ENCODE measurements around the gene SLC29A2.
"Not testable (repeated sequence)": the region's sequence is repeated elsewhere in the genome, so short reads cannot be mapped to it uniquely, and the experiment has no call there.

Gene SLC29A2

GRCh38 chr11:66388780-66389386 lies 17.3 kb upstream of the SLC29A2 start:
- no peak overlapping the region for H3K4me3 ChIP-seq (ENCODE audit: low read depth, low read length)
- DNase-seq (ENCODE audit: low read depth) = peak; percentile 87
- TF ChIP-seq POLR2A (IDR thresholded peaks at IDR 0.05; ENCODE audit: extremely low read depth, insufficient read length) = no peak
- peak; percentile 98 for TF ChIP-seq CTCF (IDR thresholded peaks at IDR 0.05; ENCODE audit: low read depth, low read length)
- TF ChIP-seq MAX (IDR thresholded peaks at IDR 0.05; ENCODE audit: low read depth, low read length) = peak; percentile 37; the same call in 1 of the 2 replicates
- TF ChIP-seq MYC (IDR thresholded peaks at IDR 0.05; ENCODE audit: low read depth, low read length) = no peak

GRCh38 chr11:66386171-66387069 lies 14.9 kb upstream of the SLC29A2 start:
- H3K4me3 ChIP-seq (ENCODE audit: low read depth, low read length) = no peak overlapping the region
- TF ChIP-seq CTCF (IDR thresholded peaks at IDR 0.05; ENCODE audit: low read depth, low read length) = peak; percentile 96
- 0 out of 2 replicates have a peak, but pooled peaks have one; percentile 10 for TF ChIP-seq MYC (IDR thresholded peaks at IDR 0.05; ENCODE audit: low read depth, low read length)
- TF ChIP-seq POLR2A (IDR thresholded peaks at IDR 0.05; ENCODE audit: extremely low read depth, insufficient read length) = no peak
- no peak; the same call in 1 of the 2 replicates for TF ChIP-seq MAX (IDR thresholded peaks at IDR 0.05; ENCODE audit: low read depth, low read length)
- peak; percentile 90 for DNase-seq (ENCODE audit: low read depth)

- H3K4me3 ChIP-seq (ENCODE audit: low read depth, low read length); DNase-seq (ENCODE audit: low read depth): not testable (repeated sequence)
These were observed 12.8 kb upstream of the SLC29A2 start for GRCh38 chr11:66384316-66384715.

- H3K4me3 ChIP-seq (ENCODE audit: low read depth, low read length) = not testable (repeated sequence)
- peak; percentile 35 for DNase-seq (ENCODE audit: low read depth)
These were observed 8.7 kb upstream of the SLC29A2 start for GRCh38 chr11:66380264-66380663.

- not testable (repeated sequence) for H3K4me3 ChIP-seq (ENCODE audit: low read depth, low read length); DNase-seq (ENCODE audit: low read depth)
These were observed 2.2 kb upstream of the SLC29A2 start for GRCh38 chr11:66373690-66374287.

- no peak for TF ChIP-seq MYC (IDR thresholded peaks at IDR 0.05; ENCODE audit: low read depth, low read length)
- TF ChIP-seq POLR2A (IDR thresholded peaks at IDR 0.05; ENCODE audit: extremely low read depth, insufficient read length) = no peak
- no peak overlapping the region for H3K4me3 ChIP-seq (ENCODE audit: low read depth, low read length)
These were observed 1.7 kb upstream of the SLC29A2 start for GRCh38 chr11:66373265-66373664.

GRCh38 chr11:66369073-66369894 lies 2.3 kb downstream of the SLC29A2 start:
- TF ChIP-seq MAX (IDR thresholded peaks at IDR 0.05; ENCODE audit: low read depth, low read length) = no peak
- no peak for TF ChIP-seq CTCF (IDR thresholded peaks at IDR 0.05; ENCODE audit: low read depth, low read length)
- no peak for TF ChIP-seq MYC (IDR thresholded peaks at IDR 0.05; ENCODE audit: low read depth, low read length)
- TF ChIP-seq POLR2A (IDR thresholded peaks at IDR 0.05; ENCODE audit: extremely low read depth, insufficient read length) = no peak
- peak; percentile 6 for DNase-seq (ENCODE audit: low read depth)
- peak overlapping the region; percentile 94 for H3K4me3 ChIP-seq (ENCODE audit: low read depth, low read length)

More at GRCh38 chr11:66373265-66373664, 1.7 kb upstream of the SLC29A2 start:
- peak; percentile 11 for DNase-seq (ENCODE audit: low read depth)

Measured in NB4 (cell line).